ENCODE results near the gene C1orf35.

The C1orf35 gene

GRCh38 chr1:228093050-228093906, 9.8 kb downstream of the C1orf35 start:
- no peak for DNase-seq

DNA sequence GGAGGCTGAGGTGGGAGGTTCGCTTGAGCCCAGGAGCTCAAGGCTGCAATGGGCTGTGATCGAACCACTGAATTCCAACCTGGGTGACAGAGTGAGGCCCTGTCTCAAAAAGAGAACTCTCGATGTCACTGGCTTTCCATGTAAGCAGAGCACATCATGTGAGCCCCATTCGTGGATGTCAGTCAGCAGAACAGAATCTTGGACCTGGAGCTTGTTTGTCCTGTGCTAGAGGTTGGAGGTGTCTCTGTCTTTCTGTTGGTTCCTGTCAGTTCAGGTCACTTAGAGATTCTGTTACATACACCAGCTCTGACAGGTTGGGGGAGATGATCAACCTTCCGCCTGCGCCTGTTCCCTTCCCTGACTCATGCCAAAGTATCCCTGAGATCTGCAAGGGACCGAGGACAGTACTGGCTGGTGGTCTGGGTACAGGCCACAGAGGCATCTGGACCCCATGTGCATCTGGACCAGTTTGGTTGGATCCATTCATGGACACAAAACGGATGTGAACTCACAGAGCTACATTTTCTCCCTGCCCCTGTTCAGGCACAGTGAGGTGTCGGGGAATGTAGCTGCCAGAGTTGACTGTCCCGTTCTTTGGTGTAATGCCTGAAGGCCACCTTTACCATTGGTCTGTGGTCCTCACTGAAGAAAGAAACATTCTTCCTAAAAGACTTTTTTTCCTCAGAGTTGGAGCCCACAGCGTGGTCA, 10.6 kb downstream of the C1orf35 start:
- DNase-seq = no peak

DNA sequence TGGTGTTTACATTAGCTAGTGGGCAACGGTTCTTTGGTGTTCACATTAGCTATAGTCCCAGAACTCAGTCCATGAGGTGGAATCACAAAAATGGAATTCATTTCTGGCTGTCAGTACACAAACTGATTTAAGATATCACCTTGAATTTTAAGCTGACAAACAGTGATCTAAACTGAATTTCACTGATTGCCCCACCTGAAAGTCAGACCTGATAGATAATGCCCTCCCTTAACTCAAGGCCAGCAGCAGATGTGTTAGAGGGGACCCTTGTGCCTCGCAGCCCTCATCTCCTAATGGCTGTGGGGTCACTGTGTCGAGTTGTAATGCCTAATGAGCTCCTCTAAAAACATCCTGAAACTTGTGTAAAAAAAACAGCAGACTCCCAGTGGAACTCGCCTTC, 12.0 kb downstream of the C1orf35 start:
- DNase-seq = no peak

DNA sequence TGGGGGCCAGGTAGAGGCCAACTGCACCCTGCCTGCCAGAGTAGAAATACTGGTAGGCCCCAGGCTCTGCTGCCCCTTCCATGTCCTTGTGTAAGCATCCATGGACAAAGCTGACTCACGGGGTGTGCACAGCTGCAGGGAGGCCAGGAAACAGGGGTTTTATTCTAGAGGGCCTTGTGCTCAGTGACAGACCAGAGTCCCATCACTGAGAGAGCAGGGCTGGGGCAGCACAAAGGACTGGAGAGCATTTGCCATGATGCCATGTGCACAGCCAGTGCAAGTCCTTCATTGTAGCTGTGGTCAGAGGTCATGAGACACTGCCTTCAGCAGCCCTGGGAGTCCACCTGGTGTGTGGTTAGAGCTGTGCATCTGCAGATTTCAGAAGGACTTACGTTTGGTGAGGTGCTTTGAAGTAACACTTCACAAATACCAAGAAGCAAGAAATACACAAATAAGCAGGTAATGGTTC, 12.5 kb downstream of the C1orf35 start:
- DNase-seq = no peak

GRCh38 chr1:228089519-228090380, 13.4 kb downstream of the C1orf35 start:
- no peak for DNase-seq

GRCh38 chr1:228088586-228089498, 14.3 kb downstream of the C1orf35 start:
- DNase-seq = no peak

GRCh38 chr1:228087771-228088251, 15.3 kb downstream of the C1orf35 start:
- DNase-seq = no peak

DNA sequence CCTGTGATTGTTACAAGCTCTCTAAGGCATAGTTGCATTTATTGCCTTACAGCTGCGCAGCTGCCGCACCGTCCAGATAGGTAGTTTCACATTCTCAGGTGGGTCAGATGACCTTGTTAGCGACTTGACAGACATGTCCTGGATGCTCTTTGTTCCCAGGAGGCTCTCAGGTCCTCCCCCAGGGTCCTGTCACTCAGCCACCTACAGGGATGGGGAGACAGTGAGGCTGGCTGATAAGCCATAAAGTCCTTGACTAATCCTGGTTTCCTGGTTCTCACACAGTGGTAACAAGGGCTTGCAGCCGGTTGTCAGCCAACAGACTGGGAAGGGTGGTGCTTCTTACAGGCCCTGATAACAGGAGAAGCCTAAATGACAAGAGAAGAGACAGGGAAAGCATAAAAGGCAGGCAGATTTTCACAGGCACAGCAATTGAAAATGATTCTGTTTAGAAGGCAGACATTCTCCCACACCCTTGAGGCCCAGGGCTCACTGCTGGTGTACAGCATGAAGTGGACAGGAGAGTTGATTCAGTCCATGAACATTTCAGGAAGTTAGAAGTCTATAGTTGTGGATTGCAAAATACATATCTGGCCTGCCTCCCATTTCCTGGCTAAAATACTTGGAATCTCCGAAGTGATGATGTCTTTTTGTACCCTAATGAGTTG, 17.7 kb downstream of the C1orf35 start:
- DNase-seq = no peak

GRCh38 chr1:228084797-228085196, 18.3 kb downstream of the C1orf35 start:
- no peak for DNase-seq

- no peak for DNase-seq
Measured at GRCh38 chr1:228084325-228084724, 18.8 kb downstream of the C1orf35 start.

GRCh38 chr1:228083871-228084278, 19.2 kb downstream of the C1orf35 start:
- no peak for DNase-seq

GRCh38 chr1:228082918-228083870, 19.9 kb downstream of the C1orf35 start:
- peak; percentile 41 for DNase-seq

- DNase-seq = peak; percentile 93
Measured at GRCh38 chr1:228082214-228082917, 20.8 kb downstream of the C1orf35 start, which contains the start of gene ARF1. ARF1 (plus strand) TSS chr1:228082708; CDS start chr1:228097115, 14,407 bp downstream.

DNA sequence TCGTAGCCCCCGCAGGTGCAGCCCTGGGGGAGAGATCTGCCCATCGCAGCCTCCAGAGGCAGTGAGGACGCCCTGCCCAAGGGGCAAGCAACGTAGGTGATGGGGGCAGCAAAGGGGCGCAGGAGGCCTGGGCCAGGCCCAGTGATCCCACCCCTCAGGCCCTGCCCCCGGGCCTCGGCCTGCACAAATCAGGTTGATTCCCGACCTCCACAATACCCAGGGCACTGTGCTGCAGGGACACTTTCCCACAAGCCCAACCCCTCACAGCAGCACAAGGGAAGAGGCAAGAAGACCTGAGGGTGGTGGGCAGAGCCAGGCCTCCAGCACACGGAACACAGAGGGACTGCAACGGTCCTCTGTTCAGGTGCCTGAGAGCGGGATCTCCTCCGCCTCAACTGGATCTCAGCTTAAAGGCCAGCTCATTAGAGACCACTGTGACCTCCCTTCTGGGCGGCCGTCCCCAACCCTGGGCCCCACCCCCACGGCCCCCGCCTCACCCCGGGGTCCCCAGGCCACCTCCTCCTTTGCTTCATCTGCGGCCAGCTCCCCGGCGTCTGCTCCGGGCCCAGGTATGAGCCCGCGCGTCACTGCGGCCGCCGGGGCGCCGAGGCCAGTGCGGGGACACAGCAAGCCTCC, 21.4 kb downstream of the C1orf35 start:
- DNase-seq = no peak

DNA sequence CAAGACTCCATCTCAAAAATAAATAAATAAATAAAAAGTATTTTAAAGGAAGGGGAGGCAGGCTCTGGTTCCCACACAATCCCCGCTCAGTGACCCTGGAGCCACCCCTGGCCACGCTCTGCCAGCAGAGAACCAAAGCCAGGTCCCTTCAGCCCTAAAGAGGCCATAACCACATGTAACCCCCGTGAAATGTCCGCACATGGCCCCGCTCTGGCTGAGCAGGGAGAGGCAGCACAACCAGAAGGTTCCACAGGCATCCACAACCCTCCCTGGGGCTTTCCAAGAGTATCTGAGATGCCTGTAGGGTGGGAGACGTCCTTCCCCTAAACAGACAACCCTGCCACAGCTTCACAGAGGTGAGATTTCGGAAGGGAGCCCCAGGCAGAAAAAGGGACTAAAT, 22.0 kb downstream of the C1orf35 start:
- DNase-seq = no peak

- DNase-seq = no peak
Measured at GRCh38 chr1:228079601-228080263, 23.4 kb downstream of the C1orf35 start.

DNA sequence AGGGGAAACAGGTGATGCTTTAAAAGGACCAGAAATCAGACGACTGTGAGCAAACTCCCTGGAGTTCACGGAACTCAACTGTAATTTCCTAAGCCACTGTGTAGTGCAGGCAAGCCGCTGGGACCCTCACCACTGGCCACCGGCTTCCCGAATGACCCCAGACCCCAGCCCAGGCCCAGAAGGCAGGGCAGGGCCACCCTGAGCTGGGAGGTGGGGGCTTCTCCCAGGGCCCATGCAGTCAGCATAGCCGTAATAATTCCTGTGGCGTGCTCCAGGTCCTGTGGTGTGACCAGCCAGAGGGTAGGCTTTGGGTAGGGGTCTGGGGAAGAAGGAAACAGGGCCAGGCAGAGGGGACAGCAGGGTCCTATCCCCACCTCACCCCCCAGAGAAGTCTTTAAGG, 24.1 kb downstream of the C1orf35 start:
- DNase-seq = no peak

All from CD4-positive, alpha-beta T cell treated with Interleukin-21 for 1 hour (primary cell).